K562 (cell line): ENCODE data around the gene ORAI3. TPM values are rescaled to one million over a fixed set of nuclear protein-coding genes. Genes with fewer than 3 reads are reported as not detected.

Experiments
- ARHGAP35 ChIP-seq: fragments of 450-650 bp; IDR thresholded peaks from 2 replicates; pipeline ENCODE4 v1.6.1; 2018; ENCODE audit not compliant: partially characterized antibody
- ARID4B ChIP-seq: sonication (generic); formaldehyde crosslinking; IDR thresholded peaks from 2 replicates; pipeline ENCODE4 v1.8.0; 2022; ENCODE audit warnings: mild to moderate bottlenecking, missing genetic modification reagents
- CHAMP1 ChIP-seq: fragments of 450-650 bp; IDR thresholded peaks from 2 replicates; pipeline ENCODE4 v1.6.1; 2016; ENCODE audit warnings: mild to moderate bottlenecking
- ELK3 ChIP-seq: fragments of 450-650 bp; formaldehyde crosslinking; IDR thresholded peaks from 2 replicates; pipeline ENCODE4 v1.4.0; 2020; ENCODE audit warnings: mild to moderate bottlenecking
- IRF2 ChIP-seq: sonication (generic); formaldehyde crosslinking; IDR thresholded peaks from 2 replicates; pipeline ENCODE4 v1.8.1; 2022; ENCODE audit warnings: mild to moderate bottlenecking, missing genetic modification reagents
- MYBL2 ChIP-seq, 2 experiments: fragments of 450-650 bp in 1 of 2; sonication (generic) in 1 of 2; formaldehyde crosslinking in 1 of 2; IDR thresholded peaks; 2 replicates each; pipeline versions ENCODE4 v1.6.1 to v1.8.1; 2017 to 2022; ENCODE audit warnings: borderline replicate concordance in 1 of 2, inconsistent platforms in 1 of 2, low read depth in 1 of 2, mild to moderate bottlenecking in 1 of 2, missing genetic modification reagents in 1 of 2, moderate library complexity in 1 of 2
- PRDM10 ChIP-seq: fragments of 450-650 bp; IDR thresholded peaks from 2 replicates; pipeline ENCODE4 v1.6.1; 2018; ENCODE audit not compliant: partially characterized antibody
- SETDB1 ChIP-seq: IDR thresholded peaks from one replicate; pipeline ENCODE4 v1.6.1; 2012; ENCODE audit warnings: low read length, control low read depth, inconsistent platforms
- SLC30A9 ChIP-seq: fragments of 250-450 bp; sonication (Bioruptor Pico); IDR thresholded peaks from 2 replicates; pipeline ENCODE4 v1.8.0; 2022; ENCODE audit warnings: mild to moderate bottlenecking, moderate library complexity
- ZNF277 ChIP-seq: fragments of 250-450 bp; sonication (Bioruptor Pico); IDR thresholded peaks from 2 replicates; pipeline ENCODE4 v1.8.0; 2022; ENCODE audit warnings: inconsistent platforms, mild to moderate bottlenecking, moderate library complexity, borderline replicate concordance
- polyA plus RNA-seq, 8 experiments: library from polyadenylated mRNA; depleted of rRNA in 4 of 8; stranded (reverse) in 5 of 8; unstranded in 3 of 8; fragments of >200 nt; fragmentation: Nextera tagmentation in 2 of 8; fragmentation: Illumina TruSeq in 1 of 8; extraction: Ambion mirVana in 2 of 8; extraction: Trizol in 1 of 8; gene quantifications; 2 replicates each; pipeline versions ENCODE4 v1.2.1 to v1.2.3, GENCODE V29; 2011 to 2014; ENCODE audit warnings: inconsistent platforms in 1 of 8, missing spikeins in 1 of 8
- total RNA-seq, 7 experiments: library from RNA; depleted of rRNA in 6 of 7; stranded (reverse); fragments of >200 nt in 6 of 7; fragmentation: Illumina TruSeq in 2 of 7; extraction: Trizol in 2 of 7; gene quantifications; 2 replicates each; pipeline versions ENCODE4 v1.2.1 to v1.2.3, GENCODE V29; 2011 to 2021; ENCODE audit warnings: low replicate concordance in 1 of 7

ORAI3 gene
- total and polyA plus RNA-seq, 9 of the 15 experiments (the other 6 are each of a cell fraction or from before 2014, with no cell fraction given) = 4.9 to 23.3 (median 14.1) TPM

- TF ChIP-seq ARID4B (CRISPR knock-in tag) = no peak
- no peak for TF ChIP-seq SLC30A9
- no peak for TF ChIP-seq SETDB1
- no peak for TF ChIP-seq ELK3 (CRISPR knock-in tag)
- TF ChIP-seq CHAMP1 = no peak
- no peak for TF ChIP-seq MYBL2 (IDR thresholded peaks at IDR 0.05; ENCODE audit: low read depth)
- no peak for TF ChIP-seq MYBL2 (CRISPR knock-in tag; IDR thresholded peaks at IDR 0.05; ENCODE audit: borderline replicate concordance)
- no peak for TF ChIP-seq ZNF277
- TF ChIP-seq PRDM10 = no peak
- no peak for TF ChIP-seq ARHGAP35
- TF ChIP-seq IRF2 (CRISPR knock-in tag) = no peak
Measured at GRCh38 chr16:30992931-30993816, 44.3 kb downstream of the ORAI3 start (continued).
